HEK293 (cell line): ENCODE results near the gene MAD2L2.

ENCODE experiments used
- CTCF ChIA-PET: fragments of 350-600 bp; formaldehyde crosslinking; extraction: SDS; loops from one replicate; lab custom pipeline; 2021; ENCODE audit warnings: antibody characterized with exemption; lab: Yijun Ruan, JAX
- POLR2A ChIA-PET: fragments of 300-600 bp; formaldehyde crosslinking; extraction: SDS; loops from one replicate; lab custom pipeline; 2020; ENCODE audit warnings: antibody characterized with exemption, inconsistent platforms; lab: Yijun Ruan, JAX
- H3K27ac ChIP-seq: fragments of 200-500 bp; sonication (Bioruptor generic); 2 replicates; pipeline ENCODE4 v1.5.1; 2014; ENCODE audit warnings: low read depth, low read length, control low read depth, inconsistent platforms; ENCODE audit errors: extremely low read depth
- H3K36me3 ChIP-seq, 2 experiments: fragments of 200-500 bp in 1 of 2; sonication (Bioruptor generic) in 1 of 2; 1 replicate in 1 of 2; 2 replicates in 1 of 2; pipeline ENCODE4 v1.5.1; 2014 to 2017; ENCODE audit warnings: inconsistent platforms in 2 of 2, low read length in 2 of 2; ENCODE audit not compliant: control insufficient read depth in 2 of 2, insufficient read depth in 1 of 2
- H3K4me1 ChIP-seq: fragments of 200-500 bp; sonication (Bioruptor generic); 2 replicates; pipeline ENCODE4 v1.5.1; 2014; ENCODE audit warnings: mild to moderate bottlenecking, low read length, inconsistent platforms; ENCODE audit not compliant: control insufficient read depth, insufficient read depth
- H3K4me3 ChIP-seq: 2 replicates; pipeline ENCODE4 v1.5.1; 2011; ENCODE audit warnings: low read depth, mild to moderate bottlenecking, control low read depth, low read length, moderate library complexity
- H3K9me3 ChIP-seq: fragments of 200-500 bp; sonication (Bioruptor generic); 2 replicates; pipeline ENCODE4 v1.5.1; 2014; ENCODE audit warnings: low read depth, low read length, inconsistent platforms; ENCODE audit not compliant: control insufficient read depth, insufficient read depth
- BCL11A ChIP-seq: fragments of 450-650 bp; formaldehyde crosslinking; IDR thresholded peaks from 2 replicates; pipeline ENCODE4 v1.5.1; 2016; ENCODE audit warnings: low read depth, missing biosample characterization, missing genetic modification characterization
- CTCF ChIP-seq: fragments of 450-650 bp; formaldehyde crosslinking; IDR thresholded peaks from 2 replicates; pipeline ENCODE4 v1.5.1; 2016; ENCODE audit warnings: missing biosample characterization, missing genetic modification characterization
- GLIS1 ChIP-seq: fragments of 450-650 bp; formaldehyde crosslinking; IDR thresholded peaks from 2 replicates; pipeline ENCODE4 v1.5.1; 2016; ENCODE audit warnings: missing biosample characterization, missing genetic modification characterization
- HOXA7 ChIP-seq: sonication (generic); formaldehyde crosslinking; IDR thresholded peaks from 2 replicates; pipeline ENCODE4 v1.8.1; 2022; ENCODE audit warnings: missing genetic modification reagents, borderline replicate concordance
- INSM2 ChIP-seq: fragments of 450-650 bp; formaldehyde crosslinking; IDR thresholded peaks from 2 replicates; pipeline ENCODE4 v1.5.1; 2016; ENCODE audit warnings: missing biosample characterization, missing genetic modification characterization
- KLF10 ChIP-seq: fragments of 450-650 bp; IDR thresholded peaks from 2 replicates; pipeline ENCODE4 v1.5.1; 2018; ENCODE audit warnings: missing biosample characterization, mild to moderate bottlenecking, missing genetic modification characterization
- KLF8 ChIP-seq: fragments of 450-650 bp; formaldehyde crosslinking; IDR thresholded peaks from 2 replicates; pipeline ENCODE4 v1.5.1; 2016; ENCODE audit warnings: missing biosample characterization, missing genetic modification characterization
- KLF9 ChIP-seq: fragments of 450-650 bp; formaldehyde crosslinking; IDR thresholded peaks from 2 replicates; pipeline ENCODE4 v1.5.1; 2016; ENCODE audit warnings: missing biosample characterization, missing genetic modification characterization, low read depth
- OSR2 ChIP-seq: fragments of 450-650 bp; formaldehyde crosslinking; IDR thresholded peaks from 2 replicates; pipeline ENCODE4 v1.5.1; 2016; ENCODE audit warnings: missing biosample characterization, missing genetic modification characterization
- SP2 ChIP-seq: fragments of 450-650 bp; formaldehyde crosslinking; IDR thresholded peaks from 2 replicates; pipeline ENCODE4 v1.5.1; 2016; ENCODE audit warnings: missing biosample characterization, missing genetic modification characterization
- ZFHX2 ChIP-seq: fragments of 450-650 bp; formaldehyde crosslinking; conservative IDR thresholded peaks from 2 replicates; pipeline ENCODE4 v1.5.1; 2016; ENCODE audit warnings: missing biosample characterization, missing genetic modification characterization
- ZNF121 ChIP-seq: fragments of 450-650 bp; formaldehyde crosslinking; IDR thresholded peaks from 2 replicates; pipeline ENCODE4 v1.5.1; 2016; ENCODE audit warnings: missing biosample characterization, missing genetic modification characterization
- ZNF155 ChIP-seq: fragments of 450-650 bp; formaldehyde crosslinking; IDR thresholded peaks from 2 replicates; pipeline ENCODE4 v1.5.1; 2016; ENCODE audit warnings: missing biosample characterization, missing genetic modification characterization
- ZNF169 ChIP-seq: fragments of 450-650 bp; formaldehyde crosslinking; IDR thresholded peaks from 2 replicates; pipeline ENCODE4 v1.5.1; 2016; ENCODE audit warnings: missing biosample characterization, missing genetic modification characterization
- ZNF2 ChIP-seq: fragments of 450-650 bp; formaldehyde crosslinking; IDR thresholded peaks from 2 replicates; pipeline ENCODE4 v1.5.1; 2016; ENCODE audit warnings: missing biosample characterization, missing genetic modification characterization
- ZNF214 ChIP-seq: fragments of 450-650 bp; formaldehyde crosslinking; IDR thresholded peaks from 2 replicates; pipeline ENCODE4 v1.5.1; 2017; ENCODE audit warnings: missing biosample characterization, mild to moderate bottlenecking, missing genetic modification characterization, borderline replicate concordance
- ZNF221 ChIP-seq: fragments of 450-650 bp; formaldehyde crosslinking; IDR thresholded peaks from 2 replicates; pipeline ENCODE4 v1.5.1; 2017; ENCODE audit warnings: missing biosample characterization, missing genetic modification characterization, borderline replicate concordance
- ZNF223 ChIP-seq: fragments of 450-650 bp; formaldehyde crosslinking; IDR thresholded peaks from 2 replicates; pipeline ENCODE4 v1.5.1; 2016; ENCODE audit warnings: missing biosample characterization, missing genetic modification characterization
- ZNF514 ChIP-seq: fragments of 450-650 bp; formaldehyde crosslinking; IDR thresholded peaks from 2 replicates; pipeline ENCODE4 v1.5.1; 2016; ENCODE audit warnings: missing biosample characterization, missing genetic modification characterization
- ZNF549 ChIP-seq: fragments of 450-650 bp; IDR thresholded peaks from 2 replicates; pipeline ENCODE4 v1.5.1; 2018; ENCODE audit warnings: missing biosample characterization, missing genetic modification characterization, mild to moderate bottlenecking, inconsistent platforms, moderate library complexity
- ZNF596 ChIP-seq: fragments of 450-650 bp; IDR thresholded peaks from 2 replicates; pipeline ENCODE4 v1.5.0; 2018; ENCODE audit warnings: missing biosample characterization, mild to moderate bottlenecking, missing genetic modification characterization, moderate library complexity
- ZNF670 ChIP-seq: fragments of 450-650 bp; formaldehyde crosslinking; IDR thresholded peaks from 2 replicates; pipeline ENCODE4 v1.5.1; 2016; ENCODE audit warnings: missing biosample characterization, missing genetic modification characterization, low read depth
- ZSCAN30 ChIP-seq: fragments of 450-650 bp; IDR thresholded peaks from 2 replicates; pipeline ENCODE4 v1.5.1; 2018; ENCODE audit warnings: missing biosample characterization, mild to moderate bottlenecking, missing genetic modification characterization, moderate library complexity
- TF ChIP-seq, protein P1 (sequence below): fragments of 450-650 bp; formaldehyde crosslinking; IDR thresholded peaks from 2 replicates; pipeline ENCODE4 v1.5.1; 2016; ENCODE audit warnings: missing biosample characterization, missing genetic modification characterization
- TF ChIP-seq, protein P2 (sequence below): fragments of 450-650 bp; formaldehyde crosslinking; conservative IDR thresholded peaks from 2 replicates; pipeline ENCODE4 v1.5.1; 2016; ENCODE audit warnings: low read depth, missing biosample characterization, missing genetic modification characterization

Gene MAD2L2

GRCh38 chr1:11657654-11658053 lies 23.3 kb downstream of the MAD2L2 start (continued):
- TF ChIP-seq, protein P1, sequence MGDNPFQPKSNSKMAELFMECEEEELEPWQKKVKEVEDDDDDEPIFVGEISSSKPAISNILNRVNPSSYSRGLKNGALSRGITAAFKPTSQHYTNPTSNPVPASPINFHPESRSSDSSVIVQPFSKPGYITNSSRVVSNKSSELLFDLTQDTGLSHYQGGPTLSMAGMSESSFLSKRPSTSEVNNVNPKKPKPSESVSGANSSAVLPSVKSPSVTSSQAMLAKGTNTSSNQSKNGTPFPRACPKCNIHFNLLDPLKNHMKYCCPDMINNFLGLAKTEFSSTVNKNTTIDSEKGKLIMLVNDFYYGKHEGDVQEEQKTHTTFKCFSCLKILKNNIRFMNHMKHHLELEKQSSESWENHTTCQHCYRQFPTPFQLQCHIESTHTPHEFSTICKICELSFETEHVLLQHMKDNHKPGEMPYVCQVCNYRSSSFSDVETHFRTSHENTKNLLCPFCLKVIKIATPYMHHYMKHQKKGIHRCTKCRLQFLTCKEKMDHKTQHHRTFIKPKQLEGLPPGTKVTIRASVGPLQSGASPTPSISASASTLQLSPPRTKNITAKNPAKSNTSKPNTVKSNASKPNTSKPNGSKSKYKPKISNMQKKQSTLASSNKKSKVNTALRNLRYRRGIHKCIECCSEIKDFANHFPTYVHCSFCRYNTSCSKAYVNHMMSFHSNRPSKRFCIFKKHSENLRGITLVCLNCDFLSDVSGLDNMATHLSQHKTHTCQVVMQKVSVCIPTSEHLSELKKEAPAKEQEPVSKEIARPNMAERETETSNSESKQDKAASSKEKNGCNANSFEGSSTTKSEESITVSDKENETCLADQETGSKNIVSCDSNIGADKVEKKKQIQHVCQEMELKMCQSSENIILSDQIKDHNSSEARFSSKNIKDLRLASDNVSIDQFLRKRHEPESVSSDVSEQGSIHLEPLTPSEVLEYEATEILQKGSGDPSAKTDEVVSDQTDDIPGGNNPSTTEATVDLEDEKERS = no peak
- TF ChIP-seq ZFHX2 (tag by site-specific recombination) (no peak), ZNF121 (tag by site-specific recombination) (no peak), INSM2 (no peak), KLF10 (tag by site-specific recombination) (peak; percentile 76), ZNF214 (tag by site-specific recombination) (peak; percentile 17; the same call in 1 of the 2 replicates), ZNF549 (no peak; the same call in 1 of the 2 replicates), ZNF221 (tag by site-specific recombination) (no peak), ZNF223 (tag by site-specific recombination) (no peak)

DNA sequence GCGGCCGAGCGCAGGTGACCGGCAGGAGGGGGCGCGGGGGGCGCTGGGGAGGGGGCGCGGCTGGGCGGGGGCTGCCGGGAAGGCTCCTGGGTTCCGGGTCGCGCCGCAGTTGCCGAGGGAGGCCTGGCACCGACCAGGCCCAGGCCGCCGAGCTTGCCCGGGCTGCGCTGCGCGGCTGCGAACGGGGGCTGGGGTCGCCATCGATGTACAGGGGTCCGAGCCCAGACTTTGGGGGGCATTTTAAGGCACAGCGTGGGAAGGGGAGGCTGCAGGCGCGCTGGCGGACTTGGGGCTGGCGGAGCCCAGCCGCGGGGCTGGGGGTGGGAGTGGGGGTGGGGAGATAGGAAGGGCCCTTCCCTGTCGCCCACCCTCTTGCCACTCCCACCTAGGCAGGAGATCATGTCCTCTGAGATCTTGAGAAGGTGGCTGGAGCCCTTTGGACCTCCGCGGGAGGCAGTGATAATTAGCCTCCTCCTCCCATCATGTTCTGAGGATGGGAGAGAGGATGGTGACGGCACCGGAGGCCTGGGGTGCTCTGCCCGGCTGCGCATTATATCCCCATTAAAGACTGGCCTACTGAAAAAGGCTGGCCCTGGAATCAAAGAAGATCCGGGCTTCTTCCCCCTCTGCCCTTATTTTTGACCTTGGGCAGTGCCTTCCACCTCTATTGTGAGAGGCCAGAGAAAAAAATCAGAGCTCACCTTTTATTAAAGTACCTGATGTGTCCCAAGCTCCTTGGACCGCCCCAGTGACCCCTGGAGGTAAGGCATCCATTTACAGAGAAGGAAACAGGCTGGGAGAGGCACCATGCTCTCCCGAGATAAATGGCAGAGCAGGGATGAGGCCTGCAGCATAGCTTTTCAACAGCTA lies 25.8 kb downstream of the MAD2L2 start:
- peaks cover 8 to 43% of the 10 kb centered on the region in 2 experiments; a peak in 2 of 3 replicates for H3K36me3 ChIP-seq
- H3K27ac ChIP-seq = no peak overlapping the region
- no peaks in the 10 kb centered on the region for H3K9me3 ChIP-seq
- H3K4me3 ChIP-seq = peak overlapping the region; percentile 65
- ChIA-PET CTCF (interaction anchor here (0.6 to 1.8 kb wide), 6 partner anchors 9 to 317 kb away, joined by 3 to 5 read pairs (median 4); partner anchors contain the start of gene FBXO6), POLR2A (interaction anchor here (0.6 to 1.5 kb wide), 7 partner anchors 9 to 524 kb away, joined by 3 to 13 read pairs (median 3); partner anchors contain the start of gene FBXO6)
- no peaks in the 10 kb centered on the region for H3K4me1 ChIP-seq
- TF ChIP-seq SP2 (no peak), ZSCAN30 (tag by site-specific recombination) (no peak), ZNF670 (no peak), HOXA7 (no peak), BCL11A (tag by site-specific recombination) (no peak), KLF8 (tag by site-specific recombination) (peak; percentile 69), GLIS1 (tag by site-specific recombination) (peak; percentile 15; the same call in 1 of the 2 replicates), ZNF2 (tag by site-specific recombination) (no peak), ZNF155 (tag by site-specific recombination) (no peak), ZFHX2 (tag by site-specific recombination) (peak; percentile 46; the same call in 1 of the 2 replicates), ZNF514 (tag by site-specific recombination) (no peak), KLF9 (tag by site-specific recombination) (0 out of 2 replicates have a peak, but pooled peaks have one; percentile 12), OSR2 (tag by site-specific recombination) (no peak), CTCF (tag by site-specific recombination) (no peak), ZNF596 (tag by site-specific recombination) (no peak), ZNF169 (no peak)
- TF ChIP-seq, protein P2, sequence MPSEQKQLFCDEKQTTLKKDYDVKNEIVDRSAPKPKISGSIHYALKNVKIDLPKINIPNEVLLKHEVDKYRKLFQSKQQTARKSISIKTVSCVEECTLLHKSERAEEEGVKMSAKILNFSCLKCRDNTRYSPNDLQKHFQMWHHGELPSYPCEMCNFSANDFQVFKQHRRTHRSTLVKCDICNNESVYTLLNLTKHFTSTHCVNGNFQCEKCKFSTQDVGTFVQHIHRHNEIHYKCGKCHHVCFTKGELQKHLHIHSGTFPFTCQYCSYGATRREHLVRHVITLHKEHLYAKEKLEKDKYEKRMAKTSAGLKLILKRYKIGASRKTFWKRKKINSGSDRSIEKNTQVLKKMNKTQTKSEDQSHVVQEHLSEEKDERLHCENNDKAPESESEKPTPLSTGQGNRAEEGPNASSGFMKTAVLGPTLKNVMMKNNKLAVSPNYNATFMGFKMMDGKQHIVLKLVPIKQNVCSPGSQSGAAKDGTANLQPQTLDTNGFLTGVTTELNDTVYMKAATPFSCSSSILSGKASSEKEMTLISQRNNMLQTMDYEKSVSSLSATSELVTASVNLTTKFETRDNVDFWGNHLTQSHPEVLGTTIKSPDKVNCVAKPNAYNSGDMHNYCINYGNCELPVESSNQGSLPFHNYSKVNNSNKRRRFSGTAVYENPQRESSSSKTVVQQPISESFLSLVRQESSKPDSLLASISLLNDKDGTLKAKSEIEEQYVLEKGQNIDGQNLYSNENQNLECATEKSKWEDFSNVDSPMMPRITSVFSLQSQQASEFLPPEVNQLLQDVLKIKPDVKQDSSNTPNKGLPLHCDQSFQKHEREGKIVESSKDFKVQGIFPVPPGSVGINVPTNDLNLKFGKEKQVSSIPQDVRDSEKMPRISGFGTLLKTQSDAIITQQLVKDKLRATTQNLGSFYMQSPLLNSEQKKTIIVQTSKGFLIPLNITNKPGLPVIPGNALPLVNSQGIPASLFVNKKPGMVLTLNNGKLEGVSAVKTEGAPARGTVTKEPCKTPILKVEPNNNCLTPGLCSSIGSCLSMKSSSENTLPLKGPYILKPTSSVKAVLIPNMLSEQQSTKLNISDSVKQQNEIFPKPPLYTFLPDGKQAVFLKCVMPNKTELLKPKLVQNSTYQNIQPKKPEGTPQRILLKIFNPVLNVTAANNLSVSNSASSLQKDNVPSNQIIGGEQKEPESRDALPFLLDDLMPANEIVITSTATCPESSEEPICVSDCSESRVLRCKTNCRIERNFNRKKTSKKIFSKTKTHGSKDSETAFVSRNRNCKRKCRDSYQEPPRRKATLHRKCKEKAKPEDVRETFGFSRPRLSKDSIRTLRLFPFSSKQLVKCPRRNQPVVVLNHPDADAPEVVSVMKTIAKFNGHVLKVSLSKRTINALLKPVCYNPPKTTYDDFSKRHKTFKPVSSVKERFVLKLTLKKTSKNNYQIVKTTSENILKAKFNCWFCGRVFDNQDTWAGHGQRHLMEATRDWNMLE (tag by site-specific recombination) = no peak
